Caco-2 (cell line): ENCODE results near the gene ELL2. TPM values are rescaled to one million over a fixed set of nuclear protein-coding genes. Genes with fewer than 3 reads are reported as not detected.

Source experiments
- BruUV-seq: library from RNA; stranded (reverse); fragments of 400-500 nt; replicated peaks from 2 replicates; lab custom pipeline; 2021; lab: Mats Ljungman, UMichigan
- CTCF ChIA-PET: fragments of 300-600 bp; sonication (Branson Sonifier 250); formaldehyde crosslinking; loops from one replicate; lab custom pipeline; 2022; ENCODE audit warnings: antibody characterized with exemption; lab: Charles Lee
- POLR2A ChIA-PET: fragments of 300-600 bp; sonication (Branson Sonifier 250); formaldehyde crosslinking; loops from one replicate; lab custom pipeline; 2022; ENCODE audit warnings: antibody characterized with exemption; lab: Charles Lee
- DNase-seq, 2 experiments: peaks; one replicate each; pipeline versions ENCODE4 v3.0.0 to v3.0.0-alpha.2; 2020 to 2022
- H3K27me3 ChIP-seq: replicated peaks from 2 replicates; pipeline ENCODE4 v1.6.0; 2011; ENCODE audit warnings: low read length; ENCODE audit not compliant: control insufficient read depth, insufficient read depth
- H3K36me3 ChIP-seq: 2 replicates; pipeline ENCODE4 v1.5.1; 2011; ENCODE audit warnings: low read length; ENCODE audit not compliant: control insufficient read depth, insufficient read depth
- H3K4me1 ChIP-seq: fragments of 250-450 bp; sonication (Bioruptor Pico); 2 replicates; pipeline ENCODE4 v1.5.1; 2020; ENCODE audit warnings: mild to moderate bottlenecking
- H3K4me3 ChIP-seq: 2 replicates; pipeline ENCODE4 v1.5.1; 2011; ENCODE audit warnings: low read depth, mild to moderate bottlenecking, control low read depth, low read length
- H3K9me3 ChIP-seq: fragments of 250-450 bp; sonication (Bioruptor Pico); 2 replicates; pipeline ENCODE4 v1.5.1; 2020; ENCODE audit warnings: mild to moderate bottlenecking, moderate library complexity
- H3K27ac Mint-ChIP-seq: one replicate; pipeline ENCODE4 v1.8.0; 2022; ENCODE audit warnings: mixed read lengths; ENCODE audit not compliant: unreplicated experiment
- H3K27me3 Mint-ChIP-seq: one replicate; pipeline ENCODE4 v1.8.0; 2022; ENCODE audit warnings: mixed read lengths; ENCODE audit not compliant: insufficient read depth, unreplicated experiment
- H3K36me3 Mint-ChIP-seq: one replicate; pipeline ENCODE4 v1.8.0; 2022; ENCODE audit warnings: mild to moderate bottlenecking, mixed read lengths; ENCODE audit not compliant: insufficient read depth, unreplicated experiment
- H3K4me1 Mint-ChIP-seq: one replicate; pipeline ENCODE4 v1.8.0; 2022; ENCODE audit warnings: low read depth, mixed read lengths; ENCODE audit not compliant: unreplicated experiment
- H3K4me3 Mint-ChIP-seq: one replicate; pipeline ENCODE4 v1.8.0; 2022; ENCODE audit warnings: mild to moderate bottlenecking, moderate library complexity, mixed read lengths; ENCODE audit not compliant: unreplicated experiment
- H3K9me3 Mint-ChIP-seq: one replicate; pipeline ENCODE4 v1.8.0; 2022; ENCODE audit warnings: mixed read lengths; ENCODE audit not compliant: unreplicated experiment
- intact Hi-C: fragments of 100-400 bp; cut with micrococcal nuclease; formaldehyde crosslinking; loops from one replicate; pipeline ENCODE4 v1.10.0; 2022; ENCODE audit not compliant: unreplicated experiment
- total RNA-seq: library from RNA; stranded (reverse); gene quantifications from 2 replicates; pipeline ENCODE4 v1.2.3, GENCODE V29; 2022
- TF ChIP-seq, protein P1 (sequence below), 2 experiments: fragments of 200-600 bp in 1 of 2; IDR thresholded peaks; 1 replicate in 1 of 2; 2 replicates in 1 of 2; pipeline versions ENCODE4 v1.5.1 to v1.8.0; 2011 to 2022; ENCODE audit warnings: antibody characterized with exemption in 1 of 2, control low read depth in 1 of 2, inconsistent platforms in 1 of 2, low read depth in 1 of 2, low read length in 1 of 2, mild to moderate bottlenecking in 1 of 2, moderate library complexity in 1 of 2; ENCODE audit not compliant: insufficient read depth in 1 of 2, severe bottlenecking in 1 of 2, unreplicated experiment in 1 of 2

Gene ELL2
- total RNA-seq, 1 experiment from 2014 or later = 81.0 TPM

DNA sequence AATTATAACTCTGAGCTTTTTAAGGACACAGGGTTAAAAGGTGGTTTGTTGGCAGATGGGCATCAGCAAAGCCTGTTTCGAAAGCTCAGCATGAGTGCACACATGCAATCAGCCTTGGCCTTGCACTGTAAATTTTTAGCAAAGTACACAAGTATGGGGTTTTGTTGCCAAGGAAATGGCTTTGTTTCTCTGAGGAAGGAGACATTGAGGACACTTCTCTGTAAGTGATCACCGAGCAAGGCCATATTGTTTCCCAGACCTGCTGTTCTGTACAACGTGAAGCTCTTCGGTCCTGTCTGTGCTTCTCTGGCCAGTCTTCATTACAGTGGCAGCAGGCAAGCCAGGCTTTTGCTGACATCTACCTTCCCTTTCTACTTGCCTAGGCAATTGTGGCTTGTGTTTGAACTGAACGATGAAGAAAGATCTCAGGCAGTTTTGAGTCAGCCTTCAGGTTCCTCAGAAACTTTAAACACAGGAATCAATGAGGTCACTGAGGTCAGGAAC, 111.2 kb downstream of the ELL2 start:
- Histone ChIP-seq H3K9me3 (no peaks in the 10 kb centered on the region), H3K27me3 (no peaks in the 10 kb centered on the region), H3K4me1 (no peaks in the 10 kb centered on the region), H3K36me3 (no peaks in the 10 kb centered on the region), H3K4me3 (no peak overlapping the region)
- H3K27ac Mint-ChIP-seq = no peak overlapping the region
- BruUV-seq = no TSS peak
- no peak overlapping the region for H3K4me3 Mint-ChIP-seq
- no peaks in the 10 kb centered on the region for H3K4me1 Mint-ChIP-seq
- no peaks in the 10 kb centered on the region for H3K9me3 Mint-ChIP-seq
- CTCF ChIA-PET = no interaction called here
- DNase-seq = no peak
- TF ChIP-seq, protein P1, sequence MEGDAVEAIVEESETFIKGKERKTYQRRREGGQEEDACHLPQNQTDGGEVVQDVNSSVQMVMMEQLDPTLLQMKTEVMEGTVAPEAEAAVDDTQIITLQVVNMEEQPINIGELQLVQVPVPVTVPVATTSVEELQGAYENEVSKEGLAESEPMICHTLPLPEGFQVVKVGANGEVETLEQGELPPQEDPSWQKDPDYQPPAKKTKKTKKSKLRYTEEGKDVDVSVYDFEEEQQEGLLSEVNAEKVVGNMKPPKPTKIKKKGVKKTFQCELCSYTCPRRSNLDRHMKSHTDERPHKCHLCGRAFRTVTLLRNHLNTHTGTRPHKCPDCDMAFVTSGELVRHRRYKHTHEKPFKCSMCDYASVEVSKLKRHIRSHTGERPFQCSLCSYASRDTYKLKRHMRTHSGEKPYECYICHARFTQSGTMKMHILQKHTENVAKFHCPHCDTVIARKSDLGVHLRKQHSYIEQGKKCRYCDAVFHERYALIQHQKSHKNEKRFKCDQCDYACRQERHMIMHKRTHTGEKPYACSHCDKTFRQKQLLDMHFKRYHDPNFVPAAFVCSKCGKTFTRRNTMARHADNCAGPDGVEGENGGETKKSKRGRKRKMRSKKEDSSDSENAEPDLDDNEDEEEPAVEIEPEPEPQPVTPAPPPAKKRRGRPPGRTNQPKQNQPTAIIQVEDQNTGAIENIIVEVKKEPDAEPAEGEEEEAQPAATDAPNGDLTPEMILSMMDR (IDR thresholded peaks at IDR 0.05; ENCODE audit: insufficient read depth in 1 of 2, low read depth in 1 of 2, low read length in 1 of 2, severe bottlenecking in 1 of 2, unreplicated experiment in 1 of 2) = no peak
- intact Hi-C loops = no loop called here
- H3K27me3 Mint-ChIP-seq = no peaks in the 10 kb centered on the region
- peaks cover 4% of the 10 kb centered on the region for H3K36me3 Mint-ChIP-seq
- POLR2A ChIA-PET = no interaction called here

GRCh38 chr5:95848701-95849100, 113.0 kb downstream of the ELL2 start:
- Histone ChIP-seq H3K27me3 (no peaks in the 10 kb centered on the region), H3K36me3 (no peaks in the 10 kb centered on the region), H3K4me3 (no peak overlapping the region), H3K9me3 (no peaks in the 10 kb centered on the region), H3K4me1 (no peaks in the 10 kb centered on the region)
- ChIA-PET CTCF (interaction anchor here (0.7 to 3.5 kb wide), 5 partner anchors 8 to 202 kb away, joined by 3 to 35 read pairs (median 4); partner anchors contain the start of gene RFESD), POLR2A (no interaction called here)
- BruUV-seq = no TSS peak
- H3K36me3 Mint-ChIP-seq = peaks cover 4% of the 10 kb centered on the region
- TF ChIP-seq, protein P1 (IDR thresholded peaks at IDR 0.05; ENCODE audit: insufficient read depth in 1 of 2, low read depth in 1 of 2, low read length in 1 of 2, severe bottlenecking in 1 of 2, unreplicated experiment in 1 of 2) = no peak
- no peak overlapping the region for H3K4me3 Mint-ChIP-seq
- no peaks in the 10 kb centered on the region for H3K9me3 Mint-ChIP-seq
- intact Hi-C loops = loop anchor here (10.0 kb wide), 1 partner anchor 294 kb away; the partner anchor contains the start of genes ARSK and SKIC3
- H3K27me3 Mint-ChIP-seq = no peaks in the 10 kb centered on the region
- no peak overlapping the region for H3K27ac Mint-ChIP-seq
- H3K4me1 Mint-ChIP-seq = no peaks in the 10 kb centered on the region
- DNase-seq = no peak

- H3K4me3 Mint-ChIP-seq = no peak overlapping the region
- Histone ChIP-seq H3K4me3 (no peak overlapping the region), H3K4me1 (no peaks in the 10 kb centered on the region), H3K9me3 (no peaks in the 10 kb centered on the region), H3K27me3 (no peaks in the 10 kb centered on the region), H3K36me3 (no peaks in the 10 kb centered on the region)
- no peaks in the 10 kb centered on the region for H3K4me1 Mint-ChIP-seq
- DNase-seq = no peak
- no peak overlapping the region for H3K27ac Mint-ChIP-seq
- ChIA-PET CTCF (interaction anchor here (1.0 to 3.5 kb wide), 4 partner anchors 12 to 202 kb away, joined by 3 to 35 read pairs (median 5); no protein-coding TSS in a partner anchor), POLR2A (no interaction called here)
- intact Hi-C loops = loop anchor here (1.0 to 10.0 kb wide), 6 partner anchors 12 to 292 kb away; partner anchors contain the start of genes ARSK, GLRX and SKIC3
- no TSS peak for BruUV-seq
- H3K9me3 Mint-ChIP-seq = no peaks in the 10 kb centered on the region
- H3K27me3 Mint-ChIP-seq = no peaks in the 10 kb centered on the region
- TF ChIP-seq, protein P1 (IDR thresholded peaks at IDR 0.05; ENCODE audit: insufficient read depth in 1 of 2, low read depth in 1 of 2, low read length in 1 of 2, severe bottlenecking in 1 of 2, unreplicated experiment in 1 of 2) = no peak
- H3K36me3 Mint-ChIP-seq = no peaks in the 10 kb centered on the region
Observed at GRCh38 chr5:95847261-95847592, 114.4 kb downstream of the ELL2 start.
